GM12874 (cell line): ENCODE measurements around the gene TJP1.

ENCODE experiments used
- CTCF ChIP-seq: IDR thresholded peaks from 2 replicates; pipeline ENCODE4 v1.5.1; 2011; ENCODE audit warnings: low read depth, mild to moderate bottlenecking, control low read depth, low read length, moderate library complexity; ENCODE audit not compliant: insufficient read depth

TJP1 gene

GRCh38 chr15:29862271-29862670 is 40.0 kb upstream of the TJP1 start:
- TF ChIP-seq CTCF, result no peak

GRCh38 chr15:29860872-29861271 is 38.6 kb upstream of the TJP1 start:
- no peak for TF ChIP-seq CTCF

DNA sequence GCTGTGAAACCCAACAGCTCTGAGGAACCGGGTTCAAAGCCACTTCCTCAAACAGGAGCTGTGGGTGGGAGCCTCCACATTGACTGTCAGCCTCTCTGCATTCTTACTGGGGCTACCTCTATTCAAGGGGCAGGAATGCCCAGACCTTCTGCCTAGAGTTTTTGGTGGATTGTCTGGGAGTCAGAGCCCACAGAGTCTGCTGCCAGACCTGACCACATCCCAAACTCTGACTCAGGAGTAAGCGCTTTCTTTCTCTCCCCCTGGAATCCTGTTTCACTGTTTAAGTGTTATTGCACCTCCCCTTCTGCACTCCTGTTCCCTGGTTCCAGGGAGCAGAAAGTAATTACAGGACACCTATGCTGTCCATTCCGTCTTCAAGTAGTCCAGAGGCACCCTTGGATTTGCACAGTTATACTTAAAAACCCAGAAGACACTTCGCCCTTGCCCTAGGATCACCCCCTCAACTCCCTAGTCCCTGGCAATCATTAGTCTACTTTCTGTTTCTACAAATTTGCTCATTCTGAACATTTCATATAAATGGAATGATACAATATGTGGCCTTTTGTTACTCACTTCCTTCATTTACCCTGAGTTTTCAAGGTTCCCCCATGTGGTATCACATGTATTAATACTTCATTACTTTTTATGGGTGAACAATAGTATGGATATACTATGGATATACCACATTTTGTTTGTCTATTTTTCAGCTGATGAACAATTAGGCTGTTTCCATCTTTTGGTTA is 37.9 kb upstream of the TJP1 start:
- TF ChIP-seq CTCF, result no peak

- TF ChIP-seq CTCF, result no peak
Observed at GRCh38 chr15:29859293-29859692, 37.0 kb upstream of the TJP1 start.

- no peak for TF ChIP-seq CTCF
Observed at GRCh38 chr15:29857221-29857789, 35.0 kb upstream of the TJP1 start.

- no peak for TF ChIP-seq CTCF
Observed at GRCh38 chr15:29854413-29854812, 32.1 kb upstream of the TJP1 start.

DNA sequence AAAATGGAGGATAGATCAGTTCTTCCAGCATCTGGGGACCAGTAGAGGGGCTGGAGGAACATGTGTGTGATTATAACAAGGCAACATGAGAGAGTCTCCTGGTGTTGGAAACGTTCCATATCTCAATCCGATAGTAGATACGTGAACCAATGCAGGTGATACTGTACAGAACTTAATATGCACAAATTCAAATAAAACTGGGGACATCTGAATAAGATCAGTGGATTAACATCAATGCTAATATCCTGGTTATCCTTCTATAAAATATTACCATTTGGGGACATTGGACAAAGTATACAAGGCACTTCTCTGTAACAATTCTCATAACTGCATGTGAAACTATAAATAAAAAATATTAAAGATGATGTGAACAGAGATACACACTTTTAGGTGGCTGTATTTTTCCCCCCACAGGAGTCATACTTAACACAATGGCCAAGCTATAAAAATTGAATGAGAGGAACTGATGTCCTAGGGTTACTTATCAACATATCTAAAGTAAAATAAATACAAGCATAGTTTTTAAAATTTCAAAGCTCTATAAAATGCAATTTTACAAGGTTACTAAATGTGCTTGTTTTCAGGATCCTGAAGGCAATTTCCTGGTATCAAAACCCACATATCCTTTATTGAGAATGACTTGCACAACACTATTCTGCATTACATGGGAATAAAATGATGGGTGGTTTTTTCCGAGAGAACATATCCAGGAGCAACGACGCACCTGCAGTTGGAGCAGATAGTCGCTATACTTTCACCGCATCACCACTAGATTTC is 31.1 kb upstream of the TJP1 start:
- no peak for TF ChIP-seq CTCF
